ENCODE measurements around the gene CYP1A1.

Gene CYP1A1, protein sequence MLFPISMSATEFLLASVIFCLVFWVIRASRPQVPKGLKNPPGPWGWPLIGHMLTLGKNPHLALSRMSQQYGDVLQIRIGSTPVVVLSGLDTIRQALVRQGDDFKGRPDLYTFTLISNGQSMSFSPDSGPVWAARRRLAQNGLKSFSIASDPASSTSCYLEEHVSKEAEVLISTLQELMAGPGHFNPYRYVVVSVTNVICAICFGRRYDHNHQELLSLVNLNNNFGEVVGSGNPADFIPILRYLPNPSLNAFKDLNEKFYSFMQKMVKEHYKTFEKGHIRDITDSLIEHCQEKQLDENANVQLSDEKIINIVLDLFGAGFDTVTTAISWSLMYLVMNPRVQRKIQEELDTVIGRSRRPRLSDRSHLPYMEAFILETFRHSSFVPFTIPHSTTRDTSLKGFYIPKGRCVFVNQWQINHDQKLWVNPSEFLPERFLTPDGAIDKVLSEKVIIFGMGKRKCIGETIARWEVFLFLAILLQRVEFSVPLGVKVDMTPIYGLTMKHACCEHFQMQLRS

DNA sequence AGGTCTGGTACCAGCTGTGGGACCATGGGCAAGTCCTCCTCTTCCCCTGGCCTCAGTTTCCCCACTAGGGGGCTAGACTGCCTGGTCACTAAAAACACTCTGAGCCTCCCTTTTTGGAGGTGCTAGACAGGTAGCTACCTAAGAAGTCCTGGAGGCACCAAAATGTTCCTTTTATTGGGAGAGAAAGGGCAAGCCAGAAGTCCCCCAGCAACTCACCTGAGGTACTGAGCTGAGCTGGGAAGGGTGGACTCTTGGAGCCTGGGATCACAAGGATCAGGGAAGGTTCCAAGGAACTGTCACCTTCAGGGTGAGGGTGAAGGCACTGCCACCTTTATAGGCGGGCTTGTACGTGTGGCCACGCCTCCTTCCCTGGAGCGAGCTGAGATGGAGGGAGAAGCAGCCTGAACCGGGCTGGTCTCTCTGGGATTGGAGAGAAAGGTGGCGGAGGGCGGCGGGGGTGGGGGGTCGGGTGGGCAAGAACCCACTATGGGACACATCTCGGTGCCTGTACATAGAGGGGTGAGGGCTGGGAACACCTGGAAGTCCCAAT, at the start of gene CYP1A1:
CYP1A1 (minus strand) TSS at position 304 of the 550 bp plus-strand sequence. CDS start 2,431 bp downstream, outside the sequence.
- DNase-seq (ENCODE audit: low spot score) = no peak

DNA sequence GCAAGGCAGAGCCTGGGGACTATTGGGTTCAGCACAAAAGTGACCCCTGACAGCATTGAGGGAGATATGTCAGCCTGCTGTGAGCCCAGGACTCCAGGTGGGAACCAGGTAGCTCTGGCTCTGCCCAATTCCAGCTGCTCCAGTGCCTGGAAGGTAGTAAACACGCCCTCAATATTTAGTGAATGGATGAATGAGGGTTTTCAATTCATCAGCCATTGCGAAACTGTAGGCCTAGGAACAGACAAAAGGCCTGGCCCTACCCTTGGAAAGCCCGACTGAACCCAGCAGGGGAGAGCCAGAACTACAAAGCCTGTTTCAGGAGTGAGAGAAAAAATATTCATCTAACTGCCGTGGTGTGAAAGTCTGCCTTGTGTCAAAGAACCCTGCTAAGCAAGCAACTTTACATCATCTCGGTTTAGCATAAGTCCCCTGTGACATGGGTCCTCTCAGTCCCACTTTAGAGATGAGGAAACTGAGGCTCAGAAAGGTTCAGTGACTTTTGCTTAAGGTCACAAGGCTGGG, 48.5 kb upstream of the CYP1A1 start:
- DNase-seq (ENCODE audit: low spot score) = no peak

DNA sequence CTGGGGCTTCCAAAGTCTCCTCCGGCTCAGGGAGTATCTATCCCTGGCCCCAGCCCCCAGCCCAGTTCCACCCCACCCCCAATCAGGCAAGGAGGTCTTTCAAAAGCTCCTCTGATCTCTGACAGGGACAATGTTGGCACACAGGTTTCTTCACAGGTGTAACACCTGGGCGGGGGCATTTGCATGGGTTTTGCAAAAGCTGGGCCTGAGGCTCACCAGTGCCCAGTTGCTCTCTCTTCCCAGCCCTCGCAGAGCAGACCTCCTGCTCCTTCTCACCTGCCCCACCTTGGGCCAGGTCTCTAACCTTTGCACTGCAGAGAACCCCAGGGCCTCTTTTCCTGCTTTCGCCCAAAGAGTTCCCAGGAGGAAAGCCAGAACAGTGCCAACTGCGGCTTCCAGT, 48.0 kb upstream of the CYP1A1 start:
- no peak for DNase-seq (ENCODE audit: low spot score)

DNA sequence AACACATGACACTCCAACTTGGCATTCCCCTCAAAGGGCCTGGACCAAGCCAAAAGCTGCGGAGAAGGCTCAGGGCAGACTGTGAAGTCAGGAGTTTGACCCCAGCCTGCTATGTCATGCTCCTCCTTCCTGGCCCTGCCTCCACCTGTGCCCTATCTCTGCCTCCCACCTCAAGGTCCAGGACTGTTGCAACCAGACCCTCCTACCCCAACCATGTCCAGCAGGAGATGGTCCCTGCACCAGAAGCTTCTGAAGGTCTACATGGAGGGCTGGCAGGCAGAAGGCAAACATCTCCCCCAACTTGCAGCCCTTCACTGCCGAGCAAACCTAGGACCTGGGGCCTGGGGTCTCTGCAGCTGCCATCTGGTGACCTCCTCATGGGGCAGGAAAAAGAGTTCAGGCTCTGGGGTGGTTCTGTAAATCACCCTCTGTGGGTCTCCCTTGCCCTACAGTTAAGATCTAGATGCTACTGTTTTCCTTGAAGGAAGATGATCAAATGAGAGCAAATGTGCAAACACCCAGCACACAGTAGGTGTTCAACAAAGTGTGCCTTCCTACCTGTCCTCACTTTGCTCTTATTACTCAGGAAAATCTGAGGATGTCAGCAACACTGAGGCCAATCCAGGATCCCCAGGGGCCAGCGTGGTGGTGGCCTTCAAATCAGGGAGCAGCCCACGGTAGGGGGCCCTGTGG, 45.0 kb upstream of the CYP1A1 start:
- DNase-seq (ENCODE audit: low spot score) = no peak

DNA sequence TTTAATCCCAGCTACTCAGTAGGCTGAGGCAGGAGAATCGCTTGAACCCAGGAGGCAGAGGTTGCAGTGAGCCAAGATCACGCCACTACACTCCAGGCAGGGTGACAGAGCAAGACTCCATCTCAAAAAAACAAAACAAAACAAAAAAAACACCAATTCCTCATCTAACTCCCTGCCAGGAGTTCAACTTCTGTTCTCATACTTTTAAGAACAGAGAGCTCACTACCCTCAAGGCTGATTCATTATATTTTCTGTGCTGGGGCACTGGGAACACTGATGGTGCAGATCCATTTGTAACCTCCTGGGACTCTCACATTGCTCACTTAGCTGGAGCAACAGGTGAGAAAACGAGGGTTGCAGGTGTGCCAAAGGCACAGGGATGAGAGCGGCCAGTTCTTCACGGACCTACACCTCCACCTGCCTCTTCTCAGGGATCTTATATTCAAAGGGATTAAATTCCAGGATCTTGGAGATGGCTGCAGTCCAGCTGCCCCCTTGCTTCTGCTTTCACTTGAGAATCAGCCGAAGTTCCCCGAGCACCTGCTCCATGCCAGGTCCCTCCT, 44.2 kb upstream of the CYP1A1 start:
- no peak for DNase-seq (ENCODE audit: low spot score)

DNA sequence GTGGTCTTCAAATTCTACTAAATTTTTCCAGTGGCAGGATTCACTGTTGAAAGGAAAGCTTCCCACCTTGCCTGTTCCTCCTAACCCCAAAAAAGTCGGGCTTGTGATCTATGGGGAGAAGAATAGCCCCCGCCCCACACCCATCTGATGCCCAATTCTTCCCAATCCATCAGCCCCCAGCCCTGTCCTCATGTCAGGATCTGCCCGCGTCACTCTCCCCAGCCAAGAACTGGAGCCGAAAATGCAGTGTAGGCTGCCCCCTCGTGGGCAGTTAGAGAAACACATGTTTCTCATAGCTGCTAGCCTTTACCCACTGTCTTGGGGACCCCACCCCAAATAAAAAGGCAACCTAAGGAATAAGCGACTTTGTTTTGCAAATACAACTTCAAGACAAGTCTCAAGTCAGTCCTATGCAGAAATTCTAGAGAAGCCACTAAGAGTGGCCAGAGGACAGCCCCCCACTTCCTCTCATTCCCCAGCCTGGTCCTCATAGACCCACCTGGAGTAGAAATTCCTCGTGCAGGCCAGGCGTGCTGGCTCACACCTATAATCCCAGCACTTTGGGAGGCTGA, 43.5 kb upstream of the CYP1A1 start:
- DNase-seq (ENCODE audit: low spot score) = no peak

DNA sequence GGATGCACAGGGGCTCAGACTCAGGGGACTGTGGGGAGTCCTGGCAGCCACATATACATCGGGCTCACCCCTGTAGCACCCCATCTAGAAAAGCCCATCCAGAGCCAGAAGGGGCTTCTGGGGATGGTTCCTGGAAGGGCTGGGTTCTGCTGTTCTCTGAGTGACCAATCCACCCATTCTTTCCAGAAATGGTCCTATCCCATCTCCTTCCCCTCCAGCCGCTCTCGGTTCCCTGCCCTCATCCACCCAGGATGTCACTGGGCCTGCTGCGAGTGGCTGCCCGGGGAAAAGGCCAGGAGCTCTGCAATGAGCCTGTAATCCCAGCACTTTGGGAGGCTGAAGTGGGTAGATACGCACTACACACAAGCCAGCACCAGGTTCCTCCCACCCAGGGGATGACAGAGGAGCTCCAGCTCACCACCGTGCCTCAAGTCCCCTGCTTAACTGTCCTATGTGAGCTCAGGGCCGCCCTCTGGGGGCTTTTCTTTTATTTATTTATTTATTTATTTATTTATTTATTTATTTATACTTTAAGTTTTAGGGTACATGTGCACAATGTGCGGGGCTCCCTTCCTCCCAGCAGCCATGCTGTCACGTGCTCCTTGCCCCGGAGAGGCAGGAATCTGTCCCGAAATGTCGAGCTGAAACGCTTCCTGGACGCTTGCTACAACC, 42.9 kb upstream of the CYP1A1 start:
- DNase-seq (ENCODE audit: low spot score) = no peak

DNA sequence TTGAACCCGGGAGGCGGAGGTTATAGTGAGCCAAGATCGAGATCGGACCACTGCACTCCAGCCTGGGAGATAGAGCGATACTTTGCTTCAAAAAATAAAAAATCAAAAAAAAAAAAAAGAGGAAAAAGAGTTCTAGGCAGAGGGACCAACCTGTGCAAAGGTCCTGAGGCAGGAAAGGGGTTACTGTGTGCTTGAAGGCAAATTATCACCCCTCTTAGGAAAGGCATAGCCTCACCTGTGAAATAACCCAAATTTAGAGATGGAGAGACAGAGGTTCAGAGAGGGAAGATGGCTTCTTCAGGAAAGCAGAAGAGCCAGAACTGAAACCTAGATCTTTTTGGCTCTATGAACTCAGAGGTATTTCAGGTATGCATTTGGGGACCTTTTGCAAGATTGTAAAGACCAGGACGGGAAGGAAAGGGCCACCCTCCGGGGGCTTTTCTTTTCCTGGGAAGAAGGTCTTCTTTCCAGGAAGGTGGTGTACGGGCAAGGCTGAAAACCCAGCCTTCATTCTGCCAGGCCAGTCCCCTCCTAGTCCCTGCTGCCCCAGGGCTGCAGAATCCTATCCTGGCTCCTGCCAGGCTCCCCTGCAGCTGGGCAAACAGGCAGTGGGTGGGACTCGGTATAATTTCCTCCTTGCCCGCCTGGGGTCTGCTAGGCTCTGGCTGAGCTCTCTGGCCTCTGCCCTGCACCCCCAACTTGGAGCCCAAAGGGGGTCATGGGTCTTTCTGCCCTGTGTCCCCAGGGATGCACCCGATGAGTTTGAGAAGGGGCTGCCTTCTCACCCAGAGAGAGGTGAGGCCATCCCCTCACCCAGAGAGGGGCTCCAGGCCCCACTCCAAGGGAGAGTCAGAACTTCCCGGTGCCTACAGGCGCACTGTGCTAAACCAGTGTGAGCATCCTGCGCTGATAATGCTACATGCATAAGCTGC, 42.1 kb upstream of the CYP1A1 start:
- DNase-seq (ENCODE audit: low spot score) = no peak

DNA sequence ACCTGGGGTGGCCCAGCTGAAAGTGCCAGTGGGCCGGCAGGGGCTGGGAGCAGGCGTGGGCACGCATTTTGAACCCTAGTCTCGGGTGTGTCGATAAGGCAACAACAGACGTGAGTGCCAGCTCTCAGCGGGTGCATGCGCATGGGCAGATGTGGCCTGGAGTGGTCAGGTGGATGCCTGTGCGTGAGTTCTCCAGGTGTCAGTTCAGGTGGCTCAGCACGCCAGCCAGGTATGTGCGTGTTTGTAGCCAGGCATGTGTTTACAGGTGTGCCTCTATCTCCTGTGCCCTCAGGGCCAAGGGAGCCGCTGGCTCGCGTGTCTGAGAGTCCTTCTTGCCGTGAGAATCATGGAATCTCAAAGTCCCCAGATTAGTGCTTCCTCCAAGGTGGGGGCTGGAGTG, 38.1 kb upstream of the CYP1A1 start:
- no peak for DNase-seq (ENCODE audit: low spot score)

DNA sequence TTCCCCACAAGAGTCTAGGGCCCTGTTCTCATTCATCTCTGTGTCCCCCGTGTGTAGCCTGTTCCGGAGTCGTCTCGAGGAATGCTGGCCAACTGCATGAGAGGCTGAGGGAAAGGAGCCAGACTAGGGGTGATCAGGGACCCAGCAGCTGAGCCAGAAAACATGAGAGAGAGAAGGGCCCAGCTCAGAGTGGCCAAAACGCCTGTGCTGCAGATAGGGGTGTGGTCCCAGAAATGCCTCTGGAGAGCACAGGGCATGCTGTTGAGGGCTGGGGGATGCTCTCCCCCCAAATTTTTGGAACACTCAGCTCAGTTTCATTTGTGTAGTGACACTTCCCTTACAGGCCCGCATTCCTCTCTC, 37.4 kb upstream of the CYP1A1 start:
- DNase-seq (ENCODE audit: low spot score) = no peak

DNA sequence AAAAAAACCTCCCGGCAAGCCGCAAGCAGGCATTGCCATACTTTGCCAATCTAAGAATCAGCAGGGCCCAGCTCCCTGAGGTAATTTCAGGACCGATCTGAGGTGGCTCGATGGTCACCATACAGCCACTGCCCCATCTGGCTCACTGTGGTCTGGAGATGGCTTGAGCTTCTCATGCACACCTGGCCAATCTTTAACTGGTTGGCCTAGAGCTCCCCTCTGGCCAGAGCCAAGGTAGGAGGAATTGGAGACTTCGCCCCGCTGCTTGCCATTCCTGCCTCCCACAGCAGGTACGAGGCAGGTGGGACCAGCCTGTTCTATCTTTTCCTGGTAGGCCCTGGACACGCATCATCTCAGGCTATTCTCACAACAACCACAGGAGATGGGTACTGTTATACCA, 33.4 kb upstream of the CYP1A1 start:
- DNase-seq (ENCODE audit: low spot score) = no peak

DNA sequence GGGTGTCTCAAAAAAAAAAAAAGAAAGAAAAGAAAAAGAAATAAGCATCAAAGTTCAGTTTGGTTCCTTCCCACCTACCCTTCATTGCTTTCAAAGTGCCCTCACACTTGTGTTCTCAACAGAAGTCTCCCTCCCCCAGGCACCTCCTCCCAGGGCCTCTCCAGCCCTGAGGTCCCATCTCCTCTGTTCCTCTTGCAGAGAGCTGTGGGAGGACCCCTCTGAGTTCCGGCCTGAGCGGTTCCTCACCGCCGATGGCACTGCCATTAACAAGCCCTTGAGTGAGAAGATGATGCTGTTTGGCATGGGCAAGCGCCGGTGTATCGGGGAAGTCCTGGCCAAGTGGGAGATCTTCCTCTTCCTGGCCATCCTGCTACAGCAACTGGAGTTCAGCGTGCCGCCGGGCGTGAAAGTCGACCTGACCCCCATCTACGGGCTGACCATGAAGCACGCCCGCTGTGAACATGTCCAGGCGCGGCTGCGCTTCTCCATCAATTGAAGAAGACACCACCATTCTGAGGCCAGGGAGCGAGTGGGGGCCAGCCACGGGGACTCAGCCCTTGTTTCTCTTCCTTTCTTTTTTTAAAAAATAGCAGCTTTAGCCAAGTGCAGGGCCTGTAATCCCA, 29.4 kb upstream of the CYP1A1 start:
- no peak for DNase-seq (ENCODE audit: low spot score)

DNA sequence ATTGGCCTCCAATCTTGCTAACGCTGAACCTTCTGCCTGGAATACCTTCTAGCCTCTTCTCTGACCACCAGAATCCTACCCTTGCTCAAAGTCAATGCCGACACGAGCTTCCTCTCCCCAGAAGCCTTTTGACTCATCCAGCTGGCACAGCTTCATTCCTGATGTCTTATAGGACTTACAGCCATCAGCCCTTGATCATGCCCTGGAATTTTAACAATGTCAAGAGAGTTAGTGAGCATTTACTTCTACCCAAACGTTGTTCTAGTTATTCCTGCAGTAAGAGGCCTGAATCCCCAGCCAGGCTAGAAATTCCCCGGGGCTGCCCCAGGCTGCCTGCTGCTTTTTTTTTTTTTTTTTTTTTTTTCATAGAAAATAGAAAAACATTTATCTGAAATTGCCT, 27.2 kb upstream of the CYP1A1 start:
- no peak for DNase-seq (ENCODE audit: low spot score)

DNA sequence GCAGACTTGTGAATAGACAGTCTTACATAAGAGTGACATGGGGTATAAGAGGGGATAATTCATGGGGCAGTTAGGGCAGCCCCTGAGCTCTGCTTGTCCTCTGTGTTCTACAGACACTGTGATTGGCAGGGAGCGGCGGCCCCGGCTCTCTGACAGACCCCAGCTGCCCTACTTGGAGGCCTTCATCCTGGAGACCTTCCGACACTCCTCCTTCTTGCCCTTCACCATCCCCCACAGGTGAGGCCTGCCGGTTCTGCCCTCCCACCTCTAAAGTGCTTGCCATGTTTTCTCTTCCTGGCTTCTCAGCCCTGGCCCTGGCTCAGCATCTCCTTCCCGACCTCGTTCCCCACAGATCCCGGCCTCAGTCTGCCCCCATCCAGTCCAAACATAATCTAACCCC, 26.7 kb upstream of the CYP1A1 start:
- no peak for DNase-seq (ENCODE audit: low spot score)

DNA sequence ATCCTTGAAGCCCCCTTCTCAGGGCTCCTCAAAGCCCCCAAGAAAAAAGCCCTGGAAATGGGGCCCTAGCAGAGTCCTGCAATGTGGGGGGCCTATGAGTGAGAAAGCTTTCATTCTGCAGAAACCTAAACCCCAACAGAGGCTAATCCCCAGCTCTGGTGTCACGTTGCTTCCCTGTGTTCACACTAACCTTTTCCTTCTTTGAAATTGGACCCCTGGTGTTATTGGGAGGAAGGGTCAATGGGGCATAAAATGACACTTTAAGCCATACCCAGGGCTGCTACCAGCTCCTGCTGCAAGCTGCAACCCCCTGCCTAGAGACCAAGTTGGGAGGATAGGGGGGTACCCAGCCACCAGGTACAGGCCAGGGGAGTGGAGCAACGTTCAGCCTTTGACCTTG, 25.4 kb upstream of the CYP1A1 start:
- no peak for DNase-seq (ENCODE audit: low spot score)

DNA sequence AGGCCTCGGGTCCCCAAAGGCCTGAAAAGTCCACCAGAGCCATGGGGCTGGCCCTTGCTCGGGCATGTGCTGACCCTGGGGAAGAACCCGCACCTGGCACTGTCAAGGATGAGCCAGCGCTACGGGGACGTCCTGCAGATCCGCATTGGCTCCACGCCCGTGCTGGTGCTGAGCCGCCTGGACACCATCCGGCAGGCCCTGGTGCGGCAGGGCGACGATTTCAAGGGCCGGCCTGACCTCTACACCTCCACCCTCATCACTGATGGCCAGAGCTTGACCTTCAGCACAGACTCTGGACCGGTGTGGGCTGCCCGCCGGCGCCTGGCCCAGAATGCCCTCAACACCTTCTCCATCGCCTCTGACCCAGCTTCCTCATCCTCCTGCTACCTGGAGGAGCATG, 24.5 kb upstream of the CYP1A1 start:
- no peak for DNase-seq (ENCODE audit: low spot score)

DNA sequence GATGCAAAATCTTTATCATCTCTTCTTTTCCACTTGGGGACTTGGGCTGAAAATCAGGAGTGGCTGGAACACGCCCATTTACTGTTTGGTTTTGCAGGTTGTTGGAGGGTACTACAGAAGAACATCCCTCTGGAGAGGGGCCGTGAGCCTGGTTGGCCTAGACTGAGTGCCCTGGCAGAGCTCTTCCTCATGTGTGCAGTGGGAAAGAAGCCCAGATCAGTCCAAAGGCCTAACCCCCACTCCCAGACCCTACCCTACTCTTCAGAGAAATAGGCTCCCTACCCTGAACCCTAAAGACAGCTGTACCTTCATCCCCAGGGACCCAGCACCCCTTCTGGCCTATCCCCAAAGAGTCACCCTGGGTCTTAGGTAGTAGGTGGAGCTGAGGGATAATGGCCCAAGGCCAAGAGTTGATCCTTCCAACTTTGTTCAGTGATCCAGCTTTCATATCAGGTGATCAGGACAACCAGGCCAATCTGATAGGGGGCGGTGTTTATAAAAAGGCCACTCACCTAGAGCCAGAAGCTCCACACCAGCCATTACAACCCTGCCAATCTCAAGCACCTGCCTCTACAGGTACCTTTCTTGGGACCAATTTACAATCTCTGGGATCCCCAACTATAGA, 23.1 kb upstream of the CYP1A1 start, which contains the start of gene CYP1A2:
CYP1A2 (plus strand) TSS at position 524 of the 625 bp plus-strand sequence. CDS start 894 bp downstream, outside the sequence.
- no peak for DNase-seq (ENCODE audit: low spot score)

DNA sequence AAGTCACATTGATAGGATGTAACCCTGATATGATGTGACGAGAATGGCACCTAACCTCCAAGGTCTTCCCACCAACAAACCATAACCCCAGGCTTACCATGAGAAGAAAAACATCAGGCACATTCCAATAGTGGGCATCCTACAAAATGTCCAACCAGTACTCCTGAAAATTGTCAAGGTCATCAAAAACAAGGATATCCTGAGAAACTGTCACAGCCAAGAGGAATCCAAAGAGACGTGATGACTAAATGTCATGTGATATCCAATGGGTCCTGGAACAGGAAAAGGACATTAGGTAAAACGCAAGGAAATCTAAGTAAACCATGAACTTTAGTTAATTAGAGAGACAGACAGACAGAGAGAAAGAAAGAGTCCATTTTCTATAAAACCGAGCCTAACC, 21.1 kb upstream of the CYP1A1 start:
- no peak for DNase-seq (ENCODE audit: low spot score)

DNA sequence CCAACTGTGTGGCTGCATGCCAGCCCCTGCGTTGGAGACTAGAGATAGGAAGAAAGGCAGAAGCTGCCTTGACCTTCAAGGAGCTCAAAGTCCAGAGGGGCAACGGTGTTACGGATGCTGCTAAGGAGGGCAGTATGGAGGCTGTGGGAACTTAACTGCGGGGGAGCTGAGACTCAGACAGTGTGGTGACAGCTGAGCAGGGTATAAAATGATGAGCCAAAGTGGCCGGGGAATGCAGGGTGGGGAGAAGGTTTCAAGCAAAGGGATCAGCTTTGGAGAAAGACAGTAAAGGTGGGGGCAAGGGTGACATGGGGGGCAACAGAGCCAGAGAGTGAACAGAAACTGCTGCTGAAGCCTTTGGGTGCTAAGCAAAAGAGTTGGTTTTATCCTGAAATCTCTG, 17.1 kb upstream of the CYP1A1 start:
- DNase-seq (ENCODE audit: low spot score) = no peak
